Thyroid gland (tissue), 4 donors: ENCODE results near the gene HRG.

ENCODE experiments used
- POLR2A ChIP-seq, 2 donors: fragments of 450-650 bp; IDR thresholded peaks; one replicate each; pipeline ENCODE4 v1.6.1; 2017; ENCODE audit warnings: antibody characterized with exemption in 2 of 2, mild to moderate bottlenecking in 2 of 2, moderate library complexity in 1 of 2
- TF ChIP-seq, protein P1 (sequence below), 6 experiments: fragments of 200-600 bp in 3 of 6; fragments of 450-650 bp in 3 of 6; sonication (generic) in 3 of 6; IDR thresholded peaks; one replicate each; pipeline ENCODE4 v1.5.1; 2016 to 2019; ENCODE audit warnings: antibody characterized with exemption in 6 of 6, mild to moderate bottlenecking in 2 of 6, inconsistent platforms in 1 of 6, moderate library complexity in 1 of 6

DNA sequence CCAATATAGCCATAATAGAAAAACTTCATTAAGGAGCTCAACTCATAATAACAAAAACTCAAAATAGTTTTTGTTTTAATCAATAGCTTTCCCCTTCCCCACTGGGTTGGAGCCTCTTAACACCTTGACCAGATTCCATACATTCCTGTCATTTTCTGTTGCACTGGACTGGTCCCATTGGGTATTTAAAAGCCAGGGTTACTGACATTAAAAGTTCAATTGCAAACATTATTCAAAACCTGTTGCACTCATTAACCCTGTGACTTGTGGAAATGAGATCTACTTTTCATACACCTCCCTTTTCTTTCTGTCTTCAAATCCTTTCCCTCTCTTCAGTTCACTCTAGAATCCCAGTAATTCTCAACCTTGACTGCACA lies 1.7 kb upstream of the HRG start:
- no peak for TF ChIP-seq POLR2A (IDR thresholded peaks at IDR 0.05)
- TF ChIP-seq, protein P1, sequence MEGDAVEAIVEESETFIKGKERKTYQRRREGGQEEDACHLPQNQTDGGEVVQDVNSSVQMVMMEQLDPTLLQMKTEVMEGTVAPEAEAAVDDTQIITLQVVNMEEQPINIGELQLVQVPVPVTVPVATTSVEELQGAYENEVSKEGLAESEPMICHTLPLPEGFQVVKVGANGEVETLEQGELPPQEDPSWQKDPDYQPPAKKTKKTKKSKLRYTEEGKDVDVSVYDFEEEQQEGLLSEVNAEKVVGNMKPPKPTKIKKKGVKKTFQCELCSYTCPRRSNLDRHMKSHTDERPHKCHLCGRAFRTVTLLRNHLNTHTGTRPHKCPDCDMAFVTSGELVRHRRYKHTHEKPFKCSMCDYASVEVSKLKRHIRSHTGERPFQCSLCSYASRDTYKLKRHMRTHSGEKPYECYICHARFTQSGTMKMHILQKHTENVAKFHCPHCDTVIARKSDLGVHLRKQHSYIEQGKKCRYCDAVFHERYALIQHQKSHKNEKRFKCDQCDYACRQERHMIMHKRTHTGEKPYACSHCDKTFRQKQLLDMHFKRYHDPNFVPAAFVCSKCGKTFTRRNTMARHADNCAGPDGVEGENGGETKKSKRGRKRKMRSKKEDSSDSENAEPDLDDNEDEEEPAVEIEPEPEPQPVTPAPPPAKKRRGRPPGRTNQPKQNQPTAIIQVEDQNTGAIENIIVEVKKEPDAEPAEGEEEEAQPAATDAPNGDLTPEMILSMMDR (IDR thresholded peaks at IDR 0.05) = no peak
